SK-N-SH treated with all-trans-retinoic acid at 6 μM for 48 hours (cell line): ENCODE data around the gene LRRC4C.

Source experiments
- ATAC-seq: fragments of 200-7000 bp; cut with Tn5 transposase; 3 replicates; pipeline ENCODE4 v1.9.1; 2020; ENCODE audit warnings: mild to moderate bottlenecking, moderate library complexity
- ARNTL ChIP-seq: fragments of 450-650 bp; formaldehyde crosslinking; IDR thresholded peaks from 2 replicates; pipeline ENCODE4 v1.5.0; 2020; ENCODE audit warnings: low read depth, mild to moderate bottlenecking, moderate library complexity, borderline replicate concordance
- BACH2 ChIP-seq: fragments of 250-450 bp; sonication (Bioruptor Pico); IDR thresholded peaks from 2 replicates; pipeline ENCODE4 v1.9.0; 2021; ENCODE audit warnings: mild to moderate bottlenecking, borderline replicate concordance
- CREB5 ChIP-seq: fragments of 250-450 bp; sonication (Bioruptor Pico); IDR thresholded peaks from 2 replicates; pipeline ENCODE4 v1.5.1; 2020; ENCODE audit warnings: low read depth, mild to moderate bottlenecking, moderate library complexity
- CSDC2 ChIP-seq: fragments of 250-450 bp; sonication (Bioruptor Pico); IDR thresholded peaks from 2 replicates; pipeline ENCODE4 v1.5.0; 2020; ENCODE audit warnings: mild to moderate bottlenecking, moderate library complexity
- ESRRG ChIP-seq: fragments of 250-450 bp; sonication (Bioruptor Pico); IDR thresholded peaks from 2 replicates; pipeline ENCODE4 v1.6.1; 2021; ENCODE audit warnings: mild to moderate bottlenecking
- GLIS3 ChIP-seq: fragments of 250-450 bp; sonication (Bioruptor Pico); IDR thresholded peaks from 2 replicates; pipeline ENCODE4 v1.5.0; 2020; ENCODE audit warnings: mild to moderate bottlenecking, moderate library complexity
- ISL1 ChIP-seq: fragments of 250-450 bp; sonication (Bioruptor Pico); IDR thresholded peaks from 2 replicates; pipeline ENCODE4 v2.1.2; 2022; ENCODE audit warnings: mild to moderate bottlenecking, moderate library complexity
- OSR1 ChIP-seq: fragments of 250-450 bp; sonication (Bioruptor Pico); IDR thresholded peaks from 2 replicates; pipeline ENCODE4 v1.8.0; 2022; ENCODE audit warnings: moderate library complexity, mild to moderate bottlenecking, inconsistent platforms
- PATZ1 ChIP-seq: fragments of 250-450 bp; sonication (Bioruptor Pico); IDR thresholded peaks from 2 replicates; pipeline ENCODE4 v1.8.0; 2020; ENCODE audit warnings: mild to moderate bottlenecking, moderate library complexity, borderline replicate concordance
- POU6F1 ChIP-seq: fragments of 250-450 bp; sonication (Bioruptor Pico); IDR thresholded peaks from 2 replicates; pipeline ENCODE4 v1.8.0; 2021; ENCODE audit warnings: low read depth, mild to moderate bottlenecking, moderate library complexity, borderline replicate concordance
- PPARA ChIP-seq: fragments of 250-450 bp; sonication (Bioruptor Pico); IDR thresholded peaks from 2 replicates; pipeline ENCODE4 v1.5.0; 2020; ENCODE audit warnings: mild to moderate bottlenecking, borderline replicate concordance
- SNAI2 ChIP-seq: fragments of 250-450 bp; sonication (Bioruptor Pico); IDR thresholded peaks from 2 replicates; pipeline ENCODE4 v1.5.0; 2020; ENCODE audit warnings: mild to moderate bottlenecking, moderate library complexity
- TCF4 ChIP-seq: fragments of 250-450 bp; sonication (Bioruptor Pico); IDR thresholded peaks from 2 replicates; pipeline ENCODE4 v1.8.0; 2021; ENCODE audit warnings: mild to moderate bottlenecking, moderate library complexity, borderline replicate concordance
- TOX ChIP-seq: fragments of 250-450 bp; sonication (Bioruptor Pico); IDR thresholded peaks from 2 replicates; pipeline ENCODE4 v1.8.0; 2021; ENCODE audit warnings: mild to moderate bottlenecking, moderate library complexity, borderline replicate concordance
- TSHZ2 ChIP-seq: fragments of 250-450 bp; sonication (Bioruptor Pico); IDR thresholded peaks from 2 replicates; pipeline ENCODE4 v1.5.0; 2020; ENCODE audit warnings: mild to moderate bottlenecking, moderate library complexity
- ZC3H10 ChIP-seq: fragments of 250-450 bp; sonication (Bioruptor Pico); IDR thresholded peaks from 2 replicates; pipeline ENCODE4 v1.5.1; 2021; ENCODE audit warnings: mild to moderate bottlenecking, moderate library complexity
- ZFP3 ChIP-seq: fragments of 250-450 bp; sonication (Bioruptor Pico); IDR thresholded peaks from 2 replicates; pipeline ENCODE4 v1.5.0; 2020; ENCODE audit warnings: mild to moderate bottlenecking, moderate library complexity
- ZFP30 ChIP-seq: fragments of 450-650 bp; formaldehyde crosslinking; IDR thresholded peaks from 2 replicates; pipeline ENCODE4 v1.5.0; 2022; ENCODE audit warnings: mild to moderate bottlenecking, moderate library complexity
- ZNF565 ChIP-seq: fragments of 450-650 bp; formaldehyde crosslinking; conservative IDR thresholded peaks from 2 replicates; pipeline ENCODE4 v1.5.0; 2020; ENCODE audit warnings: low read depth, mild to moderate bottlenecking, moderate library complexity
- ZNF70 ChIP-seq: fragments of 450-650 bp; formaldehyde crosslinking; IDR thresholded peaks from 2 replicates; pipeline ENCODE4 v1.5.0; 2020; ENCODE audit warnings: mild to moderate bottlenecking, moderate library complexity
- ZNF8 ChIP-seq: fragments of 450-650 bp; formaldehyde crosslinking; IDR thresholded peaks from 2 replicates; pipeline ENCODE4 v1.5.0; 2020; ENCODE audit warnings: mild to moderate bottlenecking, moderate library complexity

LRRC4C gene

GRCh38 chr11:40302669-40303068 lies 1156.8 kb downstream of the LRRC4C start:
- TF ChIP-seq ZNF70 (CRISPR knock-in tag) (no peak), ISL1 (CRISPR knock-in tag) (no peak), ZNF565 (no peak), OSR1 (CRISPR knock-in tag) (no peak), TOX (CRISPR knock-in tag) (no peak), ZFP3 (CRISPR knock-in tag) (no peak), TSHZ2 (CRISPR knock-in tag) (no peak), POU6F1 (CRISPR knock-in tag) (no peak), BACH2 (CRISPR knock-in tag) (no peak), ZC3H10 (CRISPR knock-in tag) (no peak), PATZ1 (no peak)
- no peak for ATAC-seq

GRCh38 chr11:40295466-40295865 lies 1164.0 kb downstream of the LRRC4C start:
- no peak for TF ChIP-seq GLIS3 (CRISPR knock-in tag)
- TF ChIP-seq ZNF70 (CRISPR knock-in tag), result no peak
- TF ChIP-seq ZC3H10 (CRISPR knock-in tag), result no peak
- no peak for TF ChIP-seq ISL1 (CRISPR knock-in tag)
- no peak for TF ChIP-seq PATZ1
- no peak for TF ChIP-seq PPARA (CRISPR knock-in tag)
- TF ChIP-seq TOX (CRISPR knock-in tag), result no peak
- TF ChIP-seq CREB5 (CRISPR knock-in tag), result no peak
- no peak for TF ChIP-seq SNAI2 (CRISPR knock-in tag)
- no peak for TF ChIP-seq ZNF8 (CRISPR knock-in tag)
- no peak for TF ChIP-seq ZFP3 (CRISPR knock-in tag)
- no peak for TF ChIP-seq ESRRG (CRISPR knock-in tag)
- no peak for TF ChIP-seq CSDC2 (CRISPR knock-in tag)
- no peak for TF ChIP-seq BACH2 (CRISPR knock-in tag)
- TF ChIP-seq TSHZ2 (CRISPR knock-in tag), result no peak
- no peak for TF ChIP-seq TCF4 (CRISPR knock-in tag)
- no peak for TF ChIP-seq ZNF565
- TF ChIP-seq ZFP30 (CRISPR knock-in tag), result no peak
- no peak for TF ChIP-seq ARNTL (CRISPR knock-in tag)
- no peak for ATAC-seq
